HFFc6 (cell line): ENCODE measurements around the gene TUBB3. TPM values are rescaled to one million over a fixed set of nuclear protein-coding genes. Genes with fewer than 3 reads are reported as not detected.
A peak's percentile ranks its signal among the peaks of the same experiment; 100 is the strongest.

ENCODE experiments used
- DNase-seq: peaks from one replicate; pipeline ENCODE4 v3.0.0-alpha.2; 2018
- H3K27ac Mint-ChIP-seq: 2 replicates; pipeline ENCODE4 v1.8.0; 2020; ENCODE audit warnings: mild to moderate bottlenecking, mixed read lengths
- H3K27me3 Mint-ChIP-seq: 2 replicates; pipeline ENCODE4 v1.8.0; 2021; ENCODE audit warnings: mild to moderate bottlenecking, moderate library complexity, mixed read lengths; ENCODE audit not compliant: insufficient read depth
- H3K36me3 Mint-ChIP-seq: 2 replicates; pipeline ENCODE4 v1.8.0; 2021; ENCODE audit warnings: low read depth, mixed read lengths
- H3K4me1 Mint-ChIP-seq: 2 replicates; pipeline ENCODE4 v1.8.0; 2020; ENCODE audit warnings: low read depth, mixed read lengths
- H3K4me3 Mint-ChIP-seq: 2 replicates; pipeline ENCODE4 v1.8.0; 2020; ENCODE audit warnings: mild to moderate bottlenecking, moderate library complexity, mixed read lengths
- H3K9me3 Mint-ChIP-seq: 2 replicates; pipeline ENCODE4 v1.8.0; 2020; ENCODE audit warnings: mild to moderate bottlenecking, mixed read lengths
- total RNA-seq, 6 experiments: library from RNA; stranded (reverse); fragmentation: NEBNext Ultra II Directional; extraction: Animal tissue kit (Norgen Biotek cat#: 25700); gene quantifications; 2 replicates in 1 of 6; 3 replicates in 5 of 6; pipeline ENCODE4 v1.2.3, GENCODE V29; 2021
- TF ChIP-seq, protein P1 (sequence below): fragments of 200-600 bp; sonication (generic); IDR thresholded peaks from 2 replicates; pipeline ENCODE4 v1.5.0; 2021; ENCODE audit warnings: antibody characterized with exemption, mild to moderate bottlenecking

TUBB3 gene
- total RNA-seq, 6 experiments from 2014 or later = 147 to 212 (median 164) TPM

- H3K36me3 Mint-ChIP-seq = peaks cover 36% of the 10 kb centered on the region
- no peaks in the 10 kb centered on the region for H3K4me1 Mint-ChIP-seq
- no peak overlapping the region for H3K4me3 Mint-ChIP-seq
- DNase-seq = peak; percentile 43
- H3K27me3 Mint-ChIP-seq = peaks cover 2% of the 10 kb centered on the region
- no peak overlapping the region for H3K27ac Mint-ChIP-seq
- TF ChIP-seq, protein P1, sequence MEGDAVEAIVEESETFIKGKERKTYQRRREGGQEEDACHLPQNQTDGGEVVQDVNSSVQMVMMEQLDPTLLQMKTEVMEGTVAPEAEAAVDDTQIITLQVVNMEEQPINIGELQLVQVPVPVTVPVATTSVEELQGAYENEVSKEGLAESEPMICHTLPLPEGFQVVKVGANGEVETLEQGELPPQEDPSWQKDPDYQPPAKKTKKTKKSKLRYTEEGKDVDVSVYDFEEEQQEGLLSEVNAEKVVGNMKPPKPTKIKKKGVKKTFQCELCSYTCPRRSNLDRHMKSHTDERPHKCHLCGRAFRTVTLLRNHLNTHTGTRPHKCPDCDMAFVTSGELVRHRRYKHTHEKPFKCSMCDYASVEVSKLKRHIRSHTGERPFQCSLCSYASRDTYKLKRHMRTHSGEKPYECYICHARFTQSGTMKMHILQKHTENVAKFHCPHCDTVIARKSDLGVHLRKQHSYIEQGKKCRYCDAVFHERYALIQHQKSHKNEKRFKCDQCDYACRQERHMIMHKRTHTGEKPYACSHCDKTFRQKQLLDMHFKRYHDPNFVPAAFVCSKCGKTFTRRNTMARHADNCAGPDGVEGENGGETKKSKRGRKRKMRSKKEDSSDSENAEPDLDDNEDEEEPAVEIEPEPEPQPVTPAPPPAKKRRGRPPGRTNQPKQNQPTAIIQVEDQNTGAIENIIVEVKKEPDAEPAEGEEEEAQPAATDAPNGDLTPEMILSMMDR = peak; percentile 91
- peaks cover 7% of the 10 kb centered on the region; the same call in 1 of the 2 replicates for H3K9me3 Mint-ChIP-seq
Observed at GRCh38 chr16:89909777-89910716, 13.1 kb upstream of the TUBB3 start.

DNA sequence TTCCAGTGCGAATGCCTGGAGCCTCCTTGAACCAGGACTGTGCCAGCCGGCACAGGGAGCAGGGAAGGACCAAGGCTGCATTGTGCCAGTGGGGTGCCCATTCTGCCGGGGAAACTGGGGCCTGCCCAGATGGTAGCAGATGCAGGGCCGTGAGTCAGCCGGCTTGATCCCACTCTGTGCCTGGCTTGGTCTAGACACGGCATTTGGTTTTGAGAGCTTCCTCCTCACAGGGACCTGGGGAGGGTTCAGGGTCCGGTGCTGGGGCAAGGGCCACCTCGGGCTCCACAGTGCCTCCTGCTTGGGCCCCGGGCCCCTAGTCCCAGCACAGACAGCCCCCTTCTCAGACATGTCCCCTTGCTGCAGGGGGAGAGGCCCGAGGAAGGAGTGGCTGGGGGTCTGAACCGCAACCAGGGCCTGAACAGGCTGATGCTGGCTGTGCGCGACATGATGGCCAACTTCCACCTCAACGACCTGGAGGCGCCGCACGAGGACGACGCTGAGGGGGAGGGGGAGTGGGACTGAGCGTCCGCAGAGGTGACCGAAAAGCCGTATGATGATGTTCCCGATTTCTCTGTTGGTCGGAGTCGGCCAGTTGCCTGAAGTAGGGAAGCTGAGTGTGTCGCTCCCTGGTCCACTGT is 12.3 kb upstream of the TUBB3 start:
- Mint-ChIP-seq H3K27ac (no peak overlapping the region), H3K27me3 (peaks cover 2% of the 10 kb centered on the region), H3K36me3 (peaks cover 29% of the 10 kb centered on the region), H3K4me3 (no peak overlapping the region), H3K9me3 (peaks cover 7% of the 10 kb centered on the region; the same call in 1 of the 2 replicates), H3K4me1 (no peaks in the 10 kb centered on the region)
- no peak for DNase-seq
- TF ChIP-seq, protein P1 = no peak

- H3K9me3 Mint-ChIP-seq = peaks cover 7% of the 10 kb centered on the region; the same call in 1 of the 2 replicates
- no peak for DNase-seq
- peaks cover 23% of the 10 kb centered on the region for H3K36me3 Mint-ChIP-seq
- no peak overlapping the region for H3K4me3 Mint-ChIP-seq
- no peak overlapping the region for H3K27ac Mint-ChIP-seq
- H3K27me3 Mint-ChIP-seq = peaks cover 2% of the 10 kb centered on the region
- TF ChIP-seq, protein P1 = no peak
- H3K4me1 Mint-ChIP-seq = no peaks in the 10 kb centered on the region
Observed at GRCh38 chr16:89911375-89911774, 11.8 kb upstream of the TUBB3 start.

DNA sequence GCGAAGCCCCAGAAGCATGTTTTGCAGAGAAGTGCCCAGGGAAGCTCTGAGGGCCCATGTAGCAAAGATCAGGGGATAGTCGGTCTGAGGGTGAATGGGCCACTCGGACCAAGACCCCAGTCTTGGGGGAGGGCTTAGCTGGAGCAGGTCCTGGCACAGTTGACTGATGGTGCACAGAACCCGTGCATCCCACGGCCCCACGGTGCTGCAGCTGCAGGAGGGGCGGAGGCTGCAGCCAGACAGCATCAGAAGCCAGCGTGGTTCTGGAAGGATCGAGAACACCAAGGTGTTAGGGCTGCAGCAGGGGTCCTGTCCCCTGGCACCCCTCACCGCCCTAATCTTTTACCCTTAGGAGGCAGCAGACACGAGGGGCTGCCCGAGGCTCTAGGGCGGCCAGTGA is 11.0 kb upstream of the TUBB3 start:
- Mint-ChIP-seq H3K27ac (no peak overlapping the region), H3K4me1 (no peaks in the 10 kb centered on the region), H3K36me3 (peaks cover 16% of the 10 kb centered on the region; the same call in 1 of the 2 replicates), H3K4me3 (no peak overlapping the region), H3K9me3 (peaks cover under 1% of the 10 kb centered on the region; the same call in 1 of the 2 replicates), H3K27me3 (peaks cover 2% of the 10 kb centered on the region)
- TF ChIP-seq, protein P1 = no peak
- no peak for DNase-seq

DNA sequence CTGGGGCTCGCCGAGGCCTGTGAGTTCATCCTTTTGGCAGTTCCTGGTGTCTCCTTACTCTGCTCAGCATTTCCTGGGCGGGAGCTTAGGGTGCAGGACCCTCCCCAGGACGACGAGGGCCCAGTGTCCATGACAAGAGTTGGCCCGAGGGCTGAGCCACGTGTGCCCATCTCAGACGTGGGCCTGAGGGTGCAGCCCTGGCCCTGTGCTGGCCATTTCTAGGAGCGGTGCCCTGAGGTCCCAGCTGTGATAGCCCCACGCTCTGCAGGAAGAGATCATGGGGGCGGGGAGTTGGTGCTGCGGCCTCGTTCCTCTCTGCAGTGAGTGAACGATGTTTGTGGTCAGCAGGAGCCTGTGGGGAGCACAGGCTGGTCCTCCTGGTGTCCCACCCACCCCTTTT is 10.5 kb upstream of the TUBB3 start:
- DNase-seq = no peak
- 0 out of 2 replicates have a peak, but pooled peaks cover 3% of the 10 kb centered on the region for H3K4me1 Mint-ChIP-seq
- H3K9me3 Mint-ChIP-seq = no peaks in the 10 kb centered on the region
- TF ChIP-seq, protein P1 = no peak
- no peak overlapping the region for H3K4me3 Mint-ChIP-seq
- H3K27ac Mint-ChIP-seq = no peak overlapping the region
- peaks cover 3% of the 10 kb centered on the region for H3K27me3 Mint-ChIP-seq
- peaks cover 15% of the 10 kb centered on the region; the same call in 1 of the 2 replicates for H3K36me3 Mint-ChIP-seq
